Gastroesophageal sphincter (tissue), 3 donors: ENCODE data around the gene EXOC3L2.

Source experiments
- CTCF ChIP-seq, 4 experiments: fragments of 200-600 bp in 2 of 4; fragments of 450-650 bp in 2 of 4; sonication (generic) in 1 of 4; IDR thresholded peaks; one replicate each; pipeline ENCODE4 v1.5.1; 2017 to 2019; ENCODE audit warnings: antibody characterized with exemption in 4 of 4, mild to moderate bottlenecking in 2 of 4, moderate library complexity in 2 of 4
- EP300 ChIP-seq: sonication (generic); formaldehyde crosslinking; IDR thresholded peaks from one replicate; pipeline ENCODE4 v1.6.1; 2017; ENCODE audit warnings: antibody characterized with exemption, mild to moderate bottlenecking
- POLR2A ChIP-seq, 2 donors: fragments of 450-650 bp; IDR thresholded peaks; one replicate each; pipeline ENCODE4 v1.6.1; 2017; ENCODE audit warnings: antibody characterized with exemption in 2 of 2, mild to moderate bottlenecking in 2 of 2, moderate library complexity in 1 of 2
- POLR2AphosphoS5 ChIP-seq: sonication (generic); formaldehyde crosslinking; IDR thresholded peaks from one replicate; pipeline ENCODE4 v1.6.1; 2017; ENCODE audit warnings: antibody characterized with exemption

GRCh38 chr19:45206328-45206727 lies 38.9 kb downstream of the EXOC3L2 start:
- TF ChIP-seq CTCF (IDR thresholded peaks at IDR 0.05) (no peak), POLR2AphosphoS5 (no peak), EP300 (no peak), POLR2A (IDR thresholded peaks at IDR 0.05) (no peak)
